ENCODE measurements around the gene TBC1D14. TPM values are rescaled to one million over a fixed set of nuclear protein-coding genes. Genes with fewer than 3 reads are reported as not detected.

The TBC1D14 gene
- total and polyA plus RNA-seq, 5 donors from 2014 or later: 46.6 to 67.7 (median 52.2) TPM

GRCh38 chr4:7015383-7016035 is 105.9 kb downstream of the TBC1D14 start:
- H3K27ac Mint-ChIP-seq: no peak overlapping the region
- ATAC-seq (ENCODE audit: low read depth in 2 of 2): no peak

GRCh38 chr4:7016086-7016485 is 106.5 kb downstream of the TBC1D14 start:
- DNase-seq: no peak
- H3K36me3 Mint-ChIP-seq: peaks cover 27% of the 10 kb centered on the region

More at GRCh38 chr4:7015383-7016035, 105.9 kb downstream of the TBC1D14 start:
- Histone ChIP-seq H3K4me1 (ENCODE audit: control insufficient read depth, insufficient read depth, low read length, poor library complexity, severe bottlenecking) (no peaks in the 10 kb centered on the region), H3K36me3 (ENCODE audit: control insufficient read depth, insufficient read depth, low read length) (peaks cover 75% of the 10 kb centered on the region), H3K27me3 (ENCODE audit: control insufficient read depth, insufficient read depth, low read length) (no peaks in the 10 kb centered on the region), H3K4me3 (ENCODE audit: low read depth, low read length) (no peak overlapping the region), H3K9me3 (ENCODE audit: control insufficient read depth in 2 of 2, low read length in 2 of 2) (no peaks in the 10 kb centered on the region), H3K27ac (ENCODE audit: insufficient read depth, low read length, poor library complexity, severe bottlenecking) (no peak overlapping the region)
- Mint-ChIP-seq H3K9me3 (no peaks in the 10 kb centered on the region), H3K27me3 (no peaks in the 10 kb centered on the region), H3K4me1 (peaks cover 0 to 2% (median 0%) of the 10 kb centered on the region in 4 donors), H3K4me3 (no peak overlapping the region), H3K36me3 (peaks cover 24% of the 10 kb centered on the region)
- no peak for DNase-seq

GRCh38 chr4:7016512-7016911 is 106.9 kb downstream of the TBC1D14 start:
- DNase-seq (no peak), ATAC-seq (ENCODE audit: low read depth in 2 of 2) (no peak)
- Histone ChIP-seq H3K9me3 (ENCODE audit: control insufficient read depth in 2 of 2, low read length in 2 of 2) (no peaks in the 10 kb centered on the region), H3K36me3 (ENCODE audit: control insufficient read depth, insufficient read depth, low read length) (peaks cover 75% of the 10 kb centered on the region), H3K27me3 (ENCODE audit: control insufficient read depth, insufficient read depth, low read length) (no peaks in the 10 kb centered on the region), H3K27ac (ENCODE audit: insufficient read depth, low read length, poor library complexity, severe bottlenecking) (no peak overlapping the region), H3K4me1 (ENCODE audit: control insufficient read depth, insufficient read depth, low read length, poor library complexity, severe bottlenecking) (no peaks in the 10 kb centered on the region), H3K4me3 (ENCODE audit: low read depth, low read length) (no peak overlapping the region)
- peaks cover 0 to 2% (median 0%) of the 10 kb centered on the region in 4 donors for H3K4me1 Mint-ChIP-seq
- no peaks in the 10 kb centered on the region for H3K27me3 Mint-ChIP-seq
- H3K36me3 Mint-ChIP-seq: peaks cover 29% of the 10 kb centered on the region
- no peaks in the 10 kb centered on the region for H3K9me3 Mint-ChIP-seq
- no peak overlapping the region for H3K4me3 Mint-ChIP-seq
- H3K27ac Mint-ChIP-seq: no peak overlapping the region

More at GRCh38 chr4:7016086-7016485, 106.5 kb downstream of the TBC1D14 start:
- H3K36me3 ChIP-seq (ENCODE audit: control insufficient read depth, insufficient read depth, low read length): peaks cover 75% of the 10 kb centered on the region
- Mint-ChIP-seq H3K27ac (no peak overlapping the region), H3K4me3 (no peak overlapping the region), H3K9me3 (no peaks in the 10 kb centered on the region), H3K4me1 (peaks cover 0 to 2% (median 0%) of the 10 kb centered on the region in 4 donors), H3K27me3 (no peaks in the 10 kb centered on the region)
- H3K27ac ChIP-seq (ENCODE audit: insufficient read depth, low read length, poor library complexity, severe bottlenecking): no peak overlapping the region
- ATAC-seq (ENCODE audit: low read depth in 2 of 2): no peak
- H3K9me3 ChIP-seq (ENCODE audit: control insufficient read depth in 2 of 2, low read length in 2 of 2): no peaks in the 10 kb centered on the region
- H3K4me3 ChIP-seq (ENCODE audit: low read depth, low read length): no peak overlapping the region
- no peaks in the 10 kb centered on the region for H3K4me1 ChIP-seq (ENCODE audit: control insufficient read depth, insufficient read depth, low read length, poor library complexity, severe bottlenecking)
- no peaks in the 10 kb centered on the region for H3K27me3 ChIP-seq (ENCODE audit: control insufficient read depth, insufficient read depth, low read length)

- H3K4me1 Mint-ChIP-seq: peaks cover 0 to 2% (median 0%) of the 10 kb centered on the region in 4 donors
- Histone ChIP-seq H3K27ac (ENCODE audit: insufficient read depth, low read length, poor library complexity, severe bottlenecking) (no peak overlapping the region), H3K36me3 (ENCODE audit: control insufficient read depth, insufficient read depth, low read length) (peaks cover 86% of the 10 kb centered on the region), H3K4me1 (ENCODE audit: control insufficient read depth, insufficient read depth, low read length, poor library complexity, severe bottlenecking) (no peaks in the 10 kb centered on the region), H3K4me3 (ENCODE audit: low read depth, low read length) (no peak overlapping the region), H3K9me3 (ENCODE audit: control insufficient read depth in 2 of 2, low read length in 2 of 2) (no peaks in the 10 kb centered on the region), H3K27me3 (ENCODE audit: control insufficient read depth, insufficient read depth, low read length) (no peaks in the 10 kb centered on the region)
- H3K27ac Mint-ChIP-seq: peak overlapping the region in 1 of 3 donors; percentile 11
- H3K27me3 Mint-ChIP-seq: no peaks in the 10 kb centered on the region
- no peak overlapping the region for H3K4me3 Mint-ChIP-seq
- peaks cover 29% of the 10 kb centered on the region for H3K36me3 Mint-ChIP-seq
- H3K9me3 Mint-ChIP-seq: no peaks in the 10 kb centered on the region
- ATAC-seq (ENCODE audit: low read depth in 2 of 2): no peak
- no peak for DNase-seq
Measured at GRCh38 chr4:7017446-7018048, 107.9 kb downstream of the TBC1D14 start.

GRCh38 chr4:7018281-7018680 is 108.7 kb downstream of the TBC1D14 start:
- Histone ChIP-seq H3K27me3 (ENCODE audit: control insufficient read depth, insufficient read depth, low read length) (no peaks in the 10 kb centered on the region), H3K9me3 (ENCODE audit: control insufficient read depth in 2 of 2, low read length in 2 of 2) (no peaks in the 10 kb centered on the region), H3K27ac (ENCODE audit: insufficient read depth, low read length, poor library complexity, severe bottlenecking) (no peak overlapping the region), H3K36me3 (ENCODE audit: control insufficient read depth, insufficient read depth, low read length) (peaks cover 84% of the 10 kb centered on the region), H3K4me1 (ENCODE audit: control insufficient read depth, insufficient read depth, low read length, poor library complexity, severe bottlenecking) (no peaks in the 10 kb centered on the region), H3K4me3 (ENCODE audit: low read depth, low read length) (no peak overlapping the region)
- Mint-ChIP-seq H3K4me3 (no peak overlapping the region), H3K36me3 (peaks cover 29% of the 10 kb centered on the region), H3K4me1 (peaks cover 0 to 2% (median 0%) of the 10 kb centered on the region in 4 donors), H3K27me3 (no peaks in the 10 kb centered on the region), H3K9me3 (no peaks in the 10 kb centered on the region), H3K27ac (no peak overlapping the region)
- no peak for ATAC-seq (ENCODE audit: low read depth in 2 of 2)
- DNase-seq: no peak

- no peak for ATAC-seq (ENCODE audit: low read depth in 2 of 2)
- Histone ChIP-seq H3K36me3 (ENCODE audit: control insufficient read depth, insufficient read depth, low read length) (peaks cover 85% of the 10 kb centered on the region), H3K27me3 (ENCODE audit: control insufficient read depth, insufficient read depth, low read length) (no peaks in the 10 kb centered on the region), H3K27ac (ENCODE audit: insufficient read depth, low read length, poor library complexity, severe bottlenecking) (no peak overlapping the region), H3K9me3 (ENCODE audit: control insufficient read depth in 2 of 2, low read length in 2 of 2) (no peaks in the 10 kb centered on the region), H3K4me1 (ENCODE audit: control insufficient read depth, insufficient read depth, low read length, poor library complexity, severe bottlenecking) (no peaks in the 10 kb centered on the region), H3K4me3 (ENCODE audit: low read depth, low read length) (no peak overlapping the region)
- H3K27ac Mint-ChIP-seq: peak overlapping the region in 2 of 3 donors; percentile 44 to 65
- no peaks in the 10 kb centered on the region for H3K9me3 Mint-ChIP-seq
- no peak overlapping the region for H3K4me3 Mint-ChIP-seq
- H3K27me3 Mint-ChIP-seq: no peaks in the 10 kb centered on the region
- H3K36me3 Mint-ChIP-seq: peaks cover 24% of the 10 kb centered on the region
- H3K4me1 Mint-ChIP-seq: peaks cover 0 to 2% (median 0%) of the 10 kb centered on the region in 4 donors
- no peak for DNase-seq
Measured at GRCh38 chr4:7019367-7019766, 109.7 kb downstream of the TBC1D14 start.

GRCh38 chr4:7020290-7020689 is 110.7 kb downstream of the TBC1D14 start:
- ATAC-seq (ENCODE audit: low read depth in 2 of 2): no peak
- DNase-seq: no peak
- Histone ChIP-seq H3K4me1 (ENCODE audit: control insufficient read depth, insufficient read depth, low read length, poor library complexity, severe bottlenecking) (no peaks in the 10 kb centered on the region), H3K36me3 (ENCODE audit: control insufficient read depth, insufficient read depth, low read length) (peaks cover 85% of the 10 kb centered on the region), H3K4me3 (ENCODE audit: low read depth, low read length) (no peak overlapping the region), H3K27me3 (ENCODE audit: control insufficient read depth, insufficient read depth, low read length) (no peaks in the 10 kb centered on the region), H3K9me3 (ENCODE audit: control insufficient read depth in 2 of 2, low read length in 2 of 2) (no peaks in the 10 kb centered on the region), H3K27ac (ENCODE audit: insufficient read depth, low read length, poor library complexity, severe bottlenecking) (no peak overlapping the region)
- Mint-ChIP-seq H3K4me1 (no peaks in the 10 kb centered on the region), H3K27ac (peak overlapping the region in 1 of 3 donors; percentile 45), H3K27me3 (no peaks in the 10 kb centered on the region), H3K4me3 (no peak overlapping the region), H3K9me3 (no peaks in the 10 kb centered on the region), H3K36me3 (peaks cover 22% of the 10 kb centered on the region)

- Mint-ChIP-seq H3K4me3 (no peak overlapping the region), H3K36me3 (peaks cover 21% of the 10 kb centered on the region), H3K9me3 (no peaks in the 10 kb centered on the region), H3K27ac (no peak overlapping the region), H3K4me1 (no peaks in the 10 kb centered on the region), H3K27me3 (no peaks in the 10 kb centered on the region)
- H3K27ac ChIP-seq (ENCODE audit: insufficient read depth, low read length, poor library complexity, severe bottlenecking): no peak overlapping the region
- H3K9me3 ChIP-seq (ENCODE audit: control insufficient read depth in 2 of 2, low read length in 2 of 2): no peaks in the 10 kb centered on the region
- ATAC-seq (ENCODE audit: low read depth in 2 of 2) (no peak), DNase-seq (no peak)
- no peaks in the 10 kb centered on the region for H3K4me1 ChIP-seq (ENCODE audit: control insufficient read depth, insufficient read depth, low read length, poor library complexity, severe bottlenecking)
- H3K27me3 ChIP-seq (ENCODE audit: control insufficient read depth, insufficient read depth, low read length): no peaks in the 10 kb centered on the region
- no peak overlapping the region for H3K4me3 ChIP-seq (ENCODE audit: low read depth, low read length)
- H3K36me3 ChIP-seq (ENCODE audit: control insufficient read depth, insufficient read depth, low read length): peaks cover 85% of the 10 kb centered on the region
Measured at GRCh38 chr4:7020856-7021255, 111.2 kb downstream of the TBC1D14 start.
